ENCODE measurements around the gene KANSL1L.
"Not testable (repeated sequence)": the region's sequence is repeated elsewhere in the genome, so short reads cannot be mapped to it uniquely, and the experiment has no call there.

The KANSL1L gene

GRCh38 chr2:210179351-210179990 is 8.3 kb upstream of the KANSL1L start:
- DNase-seq (ENCODE audit: low read depth) = no peak

GRCh38 chr2:210177769-210178168 is 6.6 kb upstream of the KANSL1L start:
- DNase-seq (ENCODE audit: low read depth) = no peak

GRCh38 chr2:210177115-210177514 is 5.9 kb upstream of the KANSL1L start:
- not testable (repeated sequence) for DNase-seq (ENCODE audit: low read depth)

GRCh38 chr2:210174086-210174485 is 2.9 kb upstream of the KANSL1L start:
- DNase-seq (ENCODE audit: low read depth) = no peak

- DNase-seq (ENCODE audit: low read depth) = no peak
Observed at GRCh38 chr2:210172219-210172575, 988 bp upstream of the KANSL1L start.

- peak; percentile 91 for DNase-seq (ENCODE audit: low read depth)
Observed at GRCh38 chr2:210170446-210171303, 534 bp downstream of the KANSL1L start.

GRCh38 chr2:210170196-210170445 is 1.1 kb downstream of the KANSL1L start:
- no peak for DNase-seq (ENCODE audit: low read depth)

- peak; percentile 43 for DNase-seq (ENCODE audit: low read depth)
Observed at GRCh38 chr2:210169516-210170195, 1.6 kb downstream of the KANSL1L start.

GRCh38 chr2:210167227-210167626 is 4.0 kb downstream of the KANSL1L start:
- DNase-seq (ENCODE audit: low read depth) = no peak

- DNase-seq (ENCODE audit: low read depth) = no peak
Observed at GRCh38 chr2:210162466-210163124, 8.6 kb downstream of the KANSL1L start.

GRCh38 chr2:210159059-210159458 is 12.2 kb downstream of the KANSL1L start:
- no peak for DNase-seq (ENCODE audit: low read depth)

- no peak for DNase-seq (ENCODE audit: low read depth)
Observed at GRCh38 chr2:210158236-210158635, 13.0 kb downstream of the KANSL1L start.

- DNase-seq (ENCODE audit: low read depth) = no peak
Observed at GRCh38 chr2:210157526-210157925, 13.7 kb downstream of the KANSL1L start.

GRCh38 chr2:210147614-210148013 is 23.6 kb downstream of the KANSL1L start:
- no peak for DNase-seq (ENCODE audit: low read depth)

- DNase-seq (ENCODE audit: low read depth) = no peak
Observed at GRCh38 chr2:210132239-210132638, 39.0 kb downstream of the KANSL1L start.

GRCh38 chr2:210128961-210129360 is 42.2 kb downstream of the KANSL1L start:
- DNase-seq (ENCODE audit: low read depth) = no peak

GRCh38 chr2:210113614-210114235 is 57.5 kb downstream of the KANSL1L start:
- no peak for DNase-seq (ENCODE audit: low read depth)

GRCh38 chr2:210112871-210113270 is 58.3 kb downstream of the KANSL1L start:
- no peak for DNase-seq (ENCODE audit: low read depth)

- no peak for DNase-seq (ENCODE audit: low read depth)
Observed at GRCh38 chr2:210099940-210100339, 71.3 kb downstream of the KANSL1L start.

GRCh38 chr2:210094787-210095186 is 76.4 kb downstream of the KANSL1L start:
- no peak for DNase-seq (ENCODE audit: low read depth)

GRCh38 chr2:210092791-210093190 is 78.4 kb downstream of the KANSL1L start:
- DNase-seq (ENCODE audit: low read depth) = no peak

- no peak for DNase-seq (ENCODE audit: low read depth)
Observed at GRCh38 chr2:210086930-210087329, 84.3 kb downstream of the KANSL1L start.
